ENCODE measurements around the gene CCDC88A.
"Not testable (repeated sequence)": the region's sequence is repeated elsewhere in the genome, so short reads cannot be mapped to it uniquely, and the experiment has no call there.

- TF ChIP-seq ZNF184 (tag by site-specific recombination; IDR thresholded peaks at IDR 0.05); SP3 (tag by site-specific recombination; IDR thresholded peaks at IDR 0.05); PBX3 (CRISPR knock-in tag; IDR thresholded peaks at IDR 0.05): not testable (repeated sequence)
- TF ChIP-seq, protein P1, sequence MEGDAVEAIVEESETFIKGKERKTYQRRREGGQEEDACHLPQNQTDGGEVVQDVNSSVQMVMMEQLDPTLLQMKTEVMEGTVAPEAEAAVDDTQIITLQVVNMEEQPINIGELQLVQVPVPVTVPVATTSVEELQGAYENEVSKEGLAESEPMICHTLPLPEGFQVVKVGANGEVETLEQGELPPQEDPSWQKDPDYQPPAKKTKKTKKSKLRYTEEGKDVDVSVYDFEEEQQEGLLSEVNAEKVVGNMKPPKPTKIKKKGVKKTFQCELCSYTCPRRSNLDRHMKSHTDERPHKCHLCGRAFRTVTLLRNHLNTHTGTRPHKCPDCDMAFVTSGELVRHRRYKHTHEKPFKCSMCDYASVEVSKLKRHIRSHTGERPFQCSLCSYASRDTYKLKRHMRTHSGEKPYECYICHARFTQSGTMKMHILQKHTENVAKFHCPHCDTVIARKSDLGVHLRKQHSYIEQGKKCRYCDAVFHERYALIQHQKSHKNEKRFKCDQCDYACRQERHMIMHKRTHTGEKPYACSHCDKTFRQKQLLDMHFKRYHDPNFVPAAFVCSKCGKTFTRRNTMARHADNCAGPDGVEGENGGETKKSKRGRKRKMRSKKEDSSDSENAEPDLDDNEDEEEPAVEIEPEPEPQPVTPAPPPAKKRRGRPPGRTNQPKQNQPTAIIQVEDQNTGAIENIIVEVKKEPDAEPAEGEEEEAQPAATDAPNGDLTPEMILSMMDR (tag by site-specific recombination; IDR thresholded peaks at IDR 0.05) = not testable (repeated sequence)
Observed at GRCh38 chr2:55356136-55356535, 63.5 kb downstream of the CCDC88A start.

Data from HEK293 (cell line).